VCaP (cell line): ENCODE data around the gene LMF1.
"Not testable (repeated sequence)": the region's sequence is repeated elsewhere in the genome, so short reads cannot be mapped to it uniquely, and the experiment has no call there.

ENCODE experiments used
- H3K27ac ChIP-seq: fragments of 450-650 bp; 2 replicates; pipeline ENCODE4 v1.5.1; 2017
- CTCF ChIP-seq: fragments of 450-650 bp; conservative IDR thresholded peaks from 2 replicates; pipeline ENCODE4 v1.5.1; 2017; ENCODE audit warnings: mild to moderate bottlenecking, moderate library complexity

The LMF1 gene

GRCh38 chr16:883340-883739, 87.4 kb downstream of the LMF1 start:
- TF ChIP-seq CTCF = no peak
- no peak overlapping the region for H3K27ac ChIP-seq

- not testable (repeated sequence) for H3K27ac ChIP-seq
Measured at GRCh38 chr16:882671-883070, 88.1 kb downstream of the LMF1 start.

GRCh38 chr16:882256-882655, 88.5 kb downstream of the LMF1 start:
- TF ChIP-seq CTCF = no peak
- H3K27ac ChIP-seq = no peak overlapping the region

GRCh38 chr16:881219-882097, 89.3 kb downstream of the LMF1 start:
- no peak for TF ChIP-seq CTCF
- H3K27ac ChIP-seq = no peak overlapping the region

GRCh38 chr16:880471-881171, 90.2 kb downstream of the LMF1 start:
- H3K27ac ChIP-seq = no peak overlapping the region
- no peak for TF ChIP-seq CTCF

GRCh38 chr16:879986-880385, 90.8 kb downstream of the LMF1 start:
- no peak for TF ChIP-seq CTCF
- no peak overlapping the region for H3K27ac ChIP-seq

- no peak for TF ChIP-seq CTCF
Measured at GRCh38 chr16:879461-879861, 91.3 kb downstream of the LMF1 start.

GRCh38 chr16:878886-879285, 91.9 kb downstream of the LMF1 start:
- H3K27ac ChIP-seq = no peak overlapping the region
- TF ChIP-seq CTCF = no peak

More at GRCh38 chr16:879461-879861, 91.3 kb downstream of the LMF1 start:
- no peak overlapping the region for H3K27ac ChIP-seq
